ENCODE measurements around the gene PGF.
A peak's percentile ranks its signal among the peaks of the same experiment; 100 is the strongest.

Gene PGF

GRCh38 chr14:74962493-74962892 is 7.1 kb upstream of the PGF start:
- no peak for DNase-seq
- Mint-ChIP-seq H3K27ac (no peak overlapping the region), H3K27me3 (ENCODE audit: low read depth, poor library complexity) (peaks cover 44% of the 10 kb centered on the region), H3K36me3 (ENCODE audit: low read depth) (peaks cover 5% of the 10 kb centered on the region), H3K4me1 (peaks cover 68% of the 10 kb centered on the region), H3K9me3 (no peaks in the 10 kb centered on the region), H3K4me3 (peak overlapping the region; percentile 11)
- TF ChIP-seq CTCF (IDR thresholded peaks at IDR 0.05): no peak

GRCh38 chr14:74962046-74962445 is 6.6 kb upstream of the PGF start:
- Mint-ChIP-seq H3K36me3 (ENCODE audit: low read depth) (peaks cover 5% of the 10 kb centered on the region), H3K4me1 (peaks cover 68% of the 10 kb centered on the region), H3K4me3 (peak overlapping the region; percentile 11), H3K27me3 (ENCODE audit: low read depth, poor library complexity) (peaks cover 39% of the 10 kb centered on the region), H3K9me3 (no peaks in the 10 kb centered on the region), H3K27ac (no peak overlapping the region)
- TF ChIP-seq CTCF (IDR thresholded peaks at IDR 0.05): no peak
- no peak for DNase-seq

DNA sequence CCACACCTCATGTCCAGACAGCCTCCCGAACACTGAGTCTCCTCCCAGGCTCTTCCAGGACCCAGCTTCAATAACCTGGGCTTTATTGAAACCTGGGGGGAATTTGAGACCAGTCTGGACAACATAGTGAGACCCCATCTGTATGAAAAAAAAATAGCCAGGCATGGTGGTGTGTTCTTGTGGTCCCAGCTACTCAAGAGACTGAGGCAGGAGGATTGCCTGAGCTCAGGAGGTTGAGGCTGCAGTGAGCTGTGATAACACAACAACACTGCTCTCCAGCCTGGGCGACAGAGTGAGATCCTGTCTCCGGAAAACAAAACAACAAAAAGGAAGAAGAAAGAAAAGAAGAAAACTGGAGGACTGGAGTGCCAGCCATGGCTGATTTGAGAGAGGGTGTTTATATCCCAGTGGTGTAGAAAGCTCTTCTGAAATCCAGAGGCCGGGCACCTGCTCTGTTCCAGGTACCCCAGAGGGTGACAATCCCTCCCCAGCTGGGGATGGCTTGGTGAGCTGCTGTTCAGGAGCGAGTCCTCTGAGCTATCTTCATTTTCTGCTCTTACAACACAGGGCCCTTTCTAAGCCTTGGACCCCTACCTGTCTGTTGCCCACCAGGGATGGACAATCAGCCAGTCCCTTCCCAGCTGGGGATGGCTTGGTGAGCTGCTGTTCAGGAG is 6.0 kb upstream of the PGF start:
- no peaks in the 10 kb centered on the region for H3K9me3 Mint-ChIP-seq
- peaks cover 39% of the 10 kb centered on the region for H3K27me3 Mint-ChIP-seq (ENCODE audit: low read depth, poor library complexity)
- TF ChIP-seq CTCF (IDR thresholded peaks at IDR 0.05): no peak
- peaks cover 69% of the 10 kb centered on the region for H3K4me1 Mint-ChIP-seq
- H3K27ac Mint-ChIP-seq: no peak overlapping the region
- H3K4me3 Mint-ChIP-seq: no peak overlapping the region
- no peak for DNase-seq
- H3K36me3 Mint-ChIP-seq (ENCODE audit: low read depth): peaks cover 5% of the 10 kb centered on the region

GRCh38 chr14:74960736-74961135 is 5.3 kb upstream of the PGF start:
- DNase-seq: no peak
- TF ChIP-seq CTCF (IDR thresholded peaks at IDR 0.05): no peak
- Mint-ChIP-seq H3K27ac (no peak overlapping the region), H3K9me3 (no peaks in the 10 kb centered on the region), H3K4me3 (no peak overlapping the region), H3K36me3 (ENCODE audit: low read depth) (peaks cover 5% of the 10 kb centered on the region), H3K4me1 (peaks cover 70% of the 10 kb centered on the region), H3K27me3 (ENCODE audit: low read depth, poor library complexity) (peaks cover 36% of the 10 kb centered on the region)

DNA sequence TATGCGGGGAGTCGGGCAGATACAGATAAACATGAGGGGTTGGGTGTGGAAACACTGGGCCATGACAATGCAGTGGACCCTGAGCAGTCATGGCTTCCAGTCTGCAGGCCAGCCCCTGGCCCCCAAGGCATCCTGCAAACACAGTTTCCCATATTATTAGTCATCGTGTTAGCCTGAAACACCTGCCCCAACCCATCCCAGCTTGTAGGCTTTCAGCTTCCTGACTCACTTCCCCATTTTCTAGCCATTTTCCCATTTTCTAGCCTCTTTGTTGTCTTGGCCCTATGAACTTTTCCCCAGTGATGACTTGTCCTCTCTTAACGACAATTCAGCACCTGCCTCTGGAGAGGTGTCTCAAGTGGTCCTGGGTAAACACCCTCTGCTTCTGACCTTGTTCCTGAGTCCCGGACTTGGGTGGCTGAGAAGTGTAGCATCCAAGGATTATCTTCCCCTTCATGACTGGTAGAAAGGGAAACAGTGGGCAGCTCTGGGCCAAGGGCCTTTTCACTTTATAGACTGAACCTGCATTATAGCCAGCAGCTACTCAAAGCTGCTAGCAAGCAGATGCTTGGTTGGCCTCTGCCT is 4.3 kb upstream of the PGF start:
- TF ChIP-seq CTCF (IDR thresholded peaks at IDR 0.05): no peak
- no peak overlapping the region for H3K4me3 Mint-ChIP-seq
- no peak overlapping the region for H3K27ac Mint-ChIP-seq
- no peak for DNase-seq
- no peaks in the 10 kb centered on the region for H3K9me3 Mint-ChIP-seq
- peaks cover 5% of the 10 kb centered on the region for H3K36me3 Mint-ChIP-seq (ENCODE audit: low read depth)
- peaks cover 70% of the 10 kb centered on the region for H3K4me1 Mint-ChIP-seq
- peaks cover 36% of the 10 kb centered on the region for H3K27me3 Mint-ChIP-seq (ENCODE audit: low read depth, poor library complexity)

All from nephron progenitor cell (in vitro differentiated cells).